GM23248 (cell line): ENCODE measurements around the gene C17orf58. TPM values are rescaled to one million over a fixed set of nuclear protein-coding genes. Genes with fewer than 3 reads are reported as not detected.
"Not testable (repeated sequence)": the region's sequence is repeated elsewhere in the genome, so short reads cannot be mapped to it uniquely, and the experiment has no call there.

Experiments used
- DNase-seq: peaks from one replicate; pipeline ENCODE4 v3.0.0-alpha.2; 2015
- H2AFZ ChIP-seq: fragments of 200-600 bp; sonication (generic); 2 replicates; pipeline ENCODE4 v1.6.1; 2016; ENCODE audit warnings: antibody characterized with exemption
- H3F3A ChIP-seq: fragments of 200-600 bp; sonication (generic); 2 replicates; pipeline ENCODE4 v1.6.1; 2016; ENCODE audit warnings: mild to moderate bottlenecking, antibody characterized with exemption, mixed run types; ENCODE audit not compliant: insufficient read depth
- H3K27ac ChIP-seq: fragments of 200-600 bp; sonication (generic); 2 replicates; pipeline ENCODE4 v1.5.1; 2016; ENCODE audit warnings: mild to moderate bottlenecking
- H3K27me3 ChIP-seq: fragments of 200-600 bp; sonication (generic); replicated peaks from 2 replicates; pipeline ENCODE4 v1.6.1; 2016; ENCODE audit warnings: mild to moderate bottlenecking; ENCODE audit not compliant: insufficient read depth
- H3K36me3 ChIP-seq: fragments of 200-600 bp; sonication (generic); 2 replicates; pipeline ENCODE4 v1.6.1; 2016; ENCODE audit warnings: low read depth, mild to moderate bottlenecking
- H3K4me1 ChIP-seq: fragments of 200-600 bp; sonication (generic); 2 replicates; pipeline ENCODE4 v1.6.1; 2016; ENCODE audit warnings: mild to moderate bottlenecking; ENCODE audit not compliant: insufficient read depth
- H3K4me2 ChIP-seq: fragments of 200-600 bp; sonication (generic); one replicate; pipeline ENCODE4 v1.6.1; 2016; ENCODE audit warnings: mild to moderate bottlenecking; ENCODE audit not compliant: unreplicated experiment
- H3K4me3 ChIP-seq: fragments of 200-600 bp; sonication (generic); 2 replicates; pipeline ENCODE4 v1.5.1; 2016; ENCODE audit warnings: mild to moderate bottlenecking
- H3K79me2 ChIP-seq: fragments of 200-600 bp; sonication (generic); 2 replicates; pipeline ENCODE4 v1.6.1; 2016; ENCODE audit warnings: mild to moderate bottlenecking; ENCODE audit not compliant: insufficient read depth
- H3K9ac ChIP-seq: fragments of 200-600 bp; sonication (generic); 2 replicates; pipeline ENCODE4 v1.6.1; 2016; ENCODE audit warnings: mild to moderate bottlenecking
- H3K9me2 ChIP-seq: fragments of 200-600 bp; sonication (generic); 2 replicates; pipeline ENCODE4 v1.6.1; 2016; ENCODE audit warnings: mixed run types, mild to moderate bottlenecking, moderate library complexity; ENCODE audit not compliant: insufficient read depth
- H3K9me3 ChIP-seq: fragments of 200-600 bp; sonication (generic); one replicate; pipeline ENCODE4 v1.6.1; 2017; ENCODE audit warnings: low read depth
- H4K20me1 ChIP-seq: fragments of 200-600 bp; sonication (generic); 2 replicates; pipeline ENCODE4 v1.6.0; 2016; ENCODE audit not compliant: insufficient read depth
- EZH2 ChIP-seq: fragments of 200-600 bp; sonication (generic); IDR thresholded peaks from 2 replicates; pipeline ENCODE4 v1.6.1; 2018; ENCODE audit warnings: antibody characterized with exemption, mild to moderate bottlenecking; ENCODE audit not compliant: insufficient read depth, poor library complexity, severe bottlenecking
- EZH2phosphoT487 ChIP-seq: fragments of 200-600 bp; sonication (generic); IDR thresholded peaks from 2 replicates; pipeline ENCODE4 v1.6.1; 2018; ENCODE audit warnings: antibody characterized with exemption, moderate library complexity, mild to moderate bottlenecking, low read depth; ENCODE audit not compliant: insufficient read depth
- WGBS, 2 experiments: methylation state at CpG; one replicate each; pipeline ENCODE4 v1.1.6; 2015 to 2017; ENCODE audit warnings: low lambda C conversion rate in 2 of 2, low coverage in 1 of 2; ENCODE audit errors: missing lambda C conversion rate in 2 of 2; 5-methylcytosine and 5-hydroxymethylcytosine counted together
- in situ Hi-C: fragments of 300-500 bp; cut with MboI; formaldehyde crosslinking; loops from 2 replicates; pipeline ENCODE4 v1.15.0; 2020
- polyA plus RNA-seq: library from polyadenylated mRNA; unstranded; fragments of >200 nt; fragmentation: Nextera tagmentation; extraction: Ambion mirVana; gene quantifications from 2 replicates; pipeline ENCODE4 v1.2.1, GENCODE V29; 2016
- total RNA-seq: library from RNA; depleted of rRNA; stranded (reverse); fragments of >200 nt; shearing (Covaris generic); gene quantifications from 2 replicates; pipeline ENCODE4 v1.2.3, GENCODE V29; 2014

Gene C17orf58
- total and polyA plus RNA-seq, 2 experiments from 2014 or later, result 12.8 to 14.3 TPM

DNA sequence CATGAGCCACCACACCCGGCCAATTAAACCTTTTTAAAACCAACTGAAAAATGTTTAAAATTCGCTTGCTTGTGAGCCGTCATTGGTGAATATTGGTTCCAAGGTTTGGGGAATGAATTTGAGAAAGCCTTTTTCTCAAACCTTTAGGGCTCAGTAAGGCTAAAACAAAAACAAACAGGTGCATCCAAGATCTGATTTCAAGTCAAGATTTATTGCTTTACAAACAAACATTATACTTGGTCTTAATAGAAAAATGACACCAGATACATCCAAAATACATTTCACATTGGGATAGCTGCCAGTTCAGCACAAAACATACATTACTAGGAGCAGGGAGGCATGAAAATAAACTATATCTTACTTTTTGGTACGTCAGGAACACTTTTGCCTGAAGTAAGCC is 5.4 kb downstream of the C17orf58 start:
- Histone ChIP-seq H4K20me1 (no peaks in the 10 kb centered on the region), H3K9me3 (no peaks in the 10 kb centered on the region), H3F3A (peaks cover 27% of the 10 kb centered on the region), H3K27me3 (no peaks in the 10 kb centered on the region), H3K79me2 (no peaks in the 10 kb centered on the region), H3K9ac (no peak overlapping the region), H3K9me2 (no peaks in the 10 kb centered on the region), H3K36me3 (no peaks in the 10 kb centered on the region), H3K27ac (no peak overlapping the region), H3K4me3 (no peak overlapping the region), H2AFZ (no peak overlapping the region), H3K4me1 (peaks cover 7% of the 10 kb centered on the region), H3K4me2 (no peak overlapping the region)
- DNase-seq, result no peak
- in situ Hi-C loops, result no loop called here
- TF ChIP-seq EZH2phosphoT487, result no peak
- no peak for TF ChIP-seq EZH2
- 99 to 100% methylated on average over 4 of the region's 4 CpGs for WGBS, 2 experiments

DNA sequence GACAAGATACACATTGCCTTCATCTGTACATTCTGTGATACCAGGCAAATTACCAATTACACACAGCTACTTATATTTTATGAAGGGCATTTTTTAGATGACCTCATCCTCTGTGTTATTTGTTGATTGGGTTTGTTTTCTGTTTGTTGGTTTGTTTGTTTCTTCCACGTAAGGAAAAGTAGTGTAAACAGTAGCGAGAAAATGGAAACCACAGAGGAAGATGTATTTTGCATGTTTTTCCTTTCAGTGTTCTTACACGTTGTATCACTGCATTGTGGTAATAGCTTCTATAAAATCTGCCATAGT is 12.9 kb downstream of the C17orf58 start:
- no peak for DNase-seq
- no peak overlapping the region for H3K27ac ChIP-seq
- no peaks in the 10 kb centered on the region for H3K9me2 ChIP-seq
- H3K36me3 ChIP-seq, result 0 out of 2 replicates have a peak, but pooled peaks cover 2% of the 10 kb centered on the region
- no peak overlapping the region for H3K9ac ChIP-seq
- no peaks in the 10 kb centered on the region for H3K27me3 ChIP-seq
- no peak overlapping the region for H3K4me3 ChIP-seq
- H2AFZ ChIP-seq, result no peak overlapping the region
- peaks cover 1% of the 10 kb centered on the region; the same call in 1 of the 2 replicates for H3K4me1 ChIP-seq
- WGBS, 2 experiments, result 95 to 98% methylated on average over 3 of the region's 3 CpGs
- H4K20me1 ChIP-seq, result no peaks in the 10 kb centered on the region
- no peak overlapping the region for H3K4me2 ChIP-seq
- H3K79me2 ChIP-seq, result no peaks in the 10 kb centered on the region
- H3F3A ChIP-seq, result peaks cover 10% of the 10 kb centered on the region; the same call in 1 of the 2 replicates
- TF ChIP-seq EZH2phosphoT487 (no peak), EZH2 (no peak)
- in situ Hi-C loops, result no loop called here
- no peaks in the 10 kb centered on the region for H3K9me3 ChIP-seq

DNA sequence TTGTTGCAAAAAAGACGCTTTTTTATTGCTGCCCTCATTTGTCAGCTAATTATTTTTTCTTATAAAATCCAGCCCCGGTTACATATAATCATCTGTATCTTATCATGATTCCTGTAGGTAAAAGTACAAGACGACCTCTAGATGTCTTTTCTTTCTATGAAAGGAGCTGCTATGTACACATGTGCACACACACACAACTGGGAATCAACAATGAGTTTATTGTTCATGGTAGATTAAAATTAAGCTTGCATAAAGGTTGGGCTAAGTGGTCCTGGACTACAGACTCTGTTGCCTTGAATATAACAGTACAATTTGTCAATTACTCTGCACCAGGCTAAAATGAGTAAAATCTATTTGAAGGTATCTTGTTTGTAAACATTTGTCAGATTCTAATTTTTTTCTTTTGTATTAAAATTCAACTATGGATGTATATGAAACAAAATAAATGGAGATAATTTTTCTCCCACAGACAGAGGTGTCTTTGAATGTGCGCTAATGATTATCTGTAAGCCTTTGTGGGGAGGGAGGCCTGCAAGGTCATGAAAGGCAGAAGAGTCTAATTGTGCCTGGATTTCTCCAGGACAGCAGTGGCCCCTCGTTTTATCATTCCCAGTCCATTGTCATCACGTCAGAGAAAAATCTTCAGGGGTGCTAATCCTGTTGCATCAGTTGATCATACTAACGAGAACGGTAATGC is 13.4 kb downstream of the C17orf58 start:
- Histone ChIP-seq H3K27ac (no peak overlapping the region), H2AFZ (no peak overlapping the region), H3K9ac (no peak overlapping the region), H3K79me2 (no peaks in the 10 kb centered on the region), H3K4me1 (peaks cover 6% of the 10 kb centered on the region; the same call in 1 of the 2 replicates), H3K9me2 (no peaks in the 10 kb centered on the region), H3K36me3 (0 out of 2 replicates have a peak, but pooled peaks cover 2% of the 10 kb centered on the region), H3K4me2 (no peak overlapping the region), H3K4me3 (no peak overlapping the region), H3K9me3 (no peaks in the 10 kb centered on the region), H3K27me3 (no peaks in the 10 kb centered on the region), H3F3A (peaks cover 12% of the 10 kb centered on the region; the same call in 1 of the 2 replicates), H4K20me1 (no peaks in the 10 kb centered on the region)
- no peak for TF ChIP-seq EZH2phosphoT487
- no peak for TF ChIP-seq EZH2
- DNase-seq, result no peak
- in situ Hi-C loops, result no loop called here
- 95 to 96% methylated on average over 8 of the region's 8 CpGs for WGBS, 2 experiments

DNA sequence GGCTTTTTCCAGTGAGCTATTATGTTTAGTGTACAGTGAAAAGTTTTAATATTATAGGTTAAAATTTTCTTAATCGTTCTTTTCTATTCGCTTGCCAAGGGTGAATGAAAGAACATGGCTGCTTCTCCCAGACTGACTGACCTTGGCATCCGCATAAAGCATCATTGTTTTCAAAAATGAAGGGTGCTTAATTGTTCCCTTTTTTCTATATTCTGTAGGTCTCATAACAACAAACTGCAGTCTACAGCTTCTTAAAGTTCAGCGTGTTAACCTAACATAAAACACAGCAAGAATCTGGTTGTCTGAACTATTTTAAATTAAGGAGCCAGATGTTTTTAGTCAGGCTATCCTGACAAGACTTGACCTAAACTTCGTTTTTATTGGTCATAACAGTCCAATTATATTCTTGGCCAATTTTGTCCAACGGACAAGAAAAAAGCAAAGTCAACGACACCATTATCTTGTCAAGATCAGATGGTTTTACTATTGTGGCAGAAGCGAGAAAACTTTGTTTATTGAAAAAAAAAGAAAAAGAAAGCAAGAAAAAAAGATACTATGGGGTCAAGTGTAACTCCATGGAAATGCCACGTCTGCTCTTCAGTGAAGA is 14.1 kb downstream of the C17orf58 start:
- H3K4me3 ChIP-seq, result no peak overlapping the region

GRCh38 chr17:67980883-67981282 is 15.4 kb downstream of the C17orf58 start:
- H4K20me1 ChIP-seq, H3K9me3 ChIP-seq, H2AFZ ChIP-seq, H3K4me3 ChIP-seq, H3K4me2 ChIP-seq, in situ Hi-C loops, H3K4me1 ChIP-seq, H3K36me3 ChIP-seq, DNase-seq, H3K9me2 ChIP-seq, H3K27ac ChIP-seq, H3K9ac ChIP-seq, H3K79me2 ChIP-seq, H3K27me3 ChIP-seq: not testable (repeated sequence)
- peaks cover 22% of the 10 kb centered on the region; the same call in 1 of the 2 replicates for H3F3A ChIP-seq
- 63 to 67% methylated on average over 3 of the region's 3 CpGs for WGBS, 2 experiments

More for the DNA sequence above, 14.1 kb downstream of the C17orf58 start:
- Histone ChIP-seq H3K36me3 (0 out of 2 replicates have a peak, but pooled peaks cover 2% of the 10 kb centered on the region), H3K9me2 (no peaks in the 10 kb centered on the region), H3K27me3 (no peaks in the 10 kb centered on the region), H2AFZ (no peak overlapping the region), H4K20me1 (no peaks in the 10 kb centered on the region), H3K27ac (no peak overlapping the region), H3K9ac (no peak overlapping the region), H3K4me1 (peaks cover 6% of the 10 kb centered on the region; the same call in 1 of the 2 replicates), H3K9me3 (no peaks in the 10 kb centered on the region), H3F3A (peaks cover 17% of the 10 kb centered on the region; the same call in 1 of the 2 replicates), H3K4me2 (no peak overlapping the region), H3K79me2 (no peaks in the 10 kb centered on the region)
- no peak for DNase-seq
- WGBS, 2 experiments, result 70 to 72% methylated on average over 9 of the region's 9 CpGs
- TF ChIP-seq EZH2, result no peak
- TF ChIP-seq EZH2phosphoT487, result no peak
- in situ Hi-C loops, result no loop called here
